ENCODE data around the gene PPARA. TPM values are rescaled to one million over a fixed set of nuclear protein-coding genes. Genes with fewer than 3 reads are reported as not detected.

Gene PPARA
- total and polyA plus RNA-seq, 2 donors (not counting 1 experiment from before 2014, with no cell fraction given), result 4.1 to 29.8 TPM

- ChIA-PET POLR2A (interaction anchor here (0.8 kb wide), 1 partner anchor 20 kb away, joined by 3 read pairs; no protein-coding TSS in a partner anchor), CTCF (interaction anchor here (2.1 kb wide), 2 partner anchors 13 to 123 kb away, joined by 7 read pairs; no protein-coding TSS in a partner anchor)
- WGBS (ENCODE audit: insufficient coverage), result 35% methylated on average over 19 of the region's 26 CpGs
- TF ChIP-seq CTCF (IDR thresholded peaks at IDR 0.05) (no peak), EZH2 (IDR thresholded peaks at IDR 0.05; ENCODE audit: borderline replicate concordance, insufficient read depth, low read depth, low read length, poor library complexity, severe bottlenecking) (no peak)
- peaks cover 0 to 6% (median 0%) of the 10 kb centered on the region in 3 donors for H3K9me3 ChIP-seq (ENCODE audit: control extremely low read depth in 1 of 3, control insufficient read depth in 2 of 3, insufficient read depth in 1 of 3, low read length in 2 of 3)
- H3K36me3 ChIP-seq (replicated peaks in 1 of 2; ENCODE audit: control extremely low read depth in 1 of 2, control insufficient read depth in 1 of 2, extremely low read depth in 1 of 2, insufficient read depth in 2 of 2, low read length in 1 of 2), result no peaks in the 10 kb centered on the region
- H3K4me3 ChIP-seq (ENCODE audit: control extremely low read depth in 1 of 5, extremely low read depth in 1 of 5, insufficient read depth in 1 of 5, low read depth in 2 of 5, low read length in 4 of 5), result peak overlapping the region in 4 of 5 experiments; percentile 48 to 64 (median 58)
- peaks cover 26% of the 10 kb centered on the region for H3K4me1 Mint-ChIP-seq
- H3K4me3 Mint-ChIP-seq, result peak overlapping the region; percentile 90
- H3K4me1 ChIP-seq (ENCODE audit: control insufficient read depth in 2 of 2, insufficient read depth in 2 of 2, low read length in 2 of 2), result peaks cover 19 to 27% of the 10 kb centered on the region in 2 donors
- peak overlapping the region; percentile 61 to 77 for H3K27ac ChIP-seq (ENCODE audit: low read length in 2 of 2)
- H3K27ac Mint-ChIP-seq, result peak overlapping the region; percentile 93
- ATAC-seq (ENCODE audit: low read depth), result peak; percentile 85
- intact Hi-C loops (cut with micrococcal nuclease), result no loop called here
- H3K27me3 Mint-ChIP-seq, result no peaks in the 10 kb centered on the region
- H3K27me3 ChIP-seq (replicated peaks in 1 of 4; ENCODE audit: control extremely low read depth in 1 of 4, control insufficient read depth in 3 of 4, insufficient read depth in 4 of 4, low read length in 3 of 4), result no peaks in the 10 kb centered on the region
- DNase-seq, result peak; percentile 77
- H3K4me2 ChIP-seq (replicated peaks; ENCODE audit: low read depth, low read length, poor library complexity, severe bottlenecking), result peak overlapping the region; percentile 93
- H2AFZ ChIP-seq (ENCODE audit: insufficient read depth, low read depth, low read length, poor library complexity, severe bottlenecking), result peak overlapping the region; percentile 88
- H4K20me1 ChIP-seq (ENCODE audit: control insufficient read depth, insufficient read depth, low read length, poor library complexity, severe bottlenecking), result no peaks in the 10 kb centered on the region
- H3K9me3 Mint-ChIP-seq (ENCODE audit: insufficient read depth), result no peaks in the 10 kb centered on the region
- H3K9ac ChIP-seq (ENCODE audit: low read length), result peak overlapping the region; percentile 76
- H3K79me2 ChIP-seq (ENCODE audit: control insufficient read depth, insufficient read depth, low read length), result peaks cover 8% of the 10 kb centered on the region
Measured at GRCh38 chr22:46129390-46130041, 20.8 kb upstream of the PPARA start.

DNA sequence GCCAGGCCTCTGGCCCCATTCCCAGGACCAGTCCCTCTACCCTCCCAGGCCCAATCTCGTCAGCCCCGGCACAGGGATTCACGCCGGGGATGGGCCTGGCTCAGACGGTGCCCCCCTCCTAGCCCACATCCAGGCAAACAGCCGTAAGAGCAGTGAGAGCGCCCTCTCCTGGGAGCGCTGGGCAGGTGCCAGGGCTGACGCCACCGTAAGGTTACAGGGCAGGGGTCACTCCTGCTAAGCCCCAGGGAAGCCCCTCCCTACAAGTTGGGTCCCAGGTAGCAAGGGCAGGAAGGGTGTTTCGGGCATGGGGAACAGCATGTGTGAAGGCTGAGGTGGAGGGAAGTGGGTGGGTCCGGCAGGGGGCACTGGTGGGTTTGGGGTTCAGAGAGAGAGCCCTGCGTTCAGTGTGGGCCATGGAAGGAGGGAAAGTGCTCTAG lies 19.2 kb upstream of the PPARA start:
- Mint-ChIP-seq H3K9me3 (ENCODE audit: insufficient read depth) (no peaks in the 10 kb centered on the region), H3K4me1 (peaks cover 26% of the 10 kb centered on the region), H3K4me3 (peak overlapping the region; percentile 19), H3K27me3 (no peaks in the 10 kb centered on the region), H3K27ac (peak overlapping the region; percentile 61)
- POLR2A ChIA-PET, result no interaction called here
- no peak overlapping the region for H3K9ac ChIP-seq (ENCODE audit: low read length)
- peaks cover 0 to 6% (median 0%) of the 10 kb centered on the region in 3 donors for H3K9me3 ChIP-seq (ENCODE audit: control extremely low read depth in 1 of 3, control insufficient read depth in 2 of 3, insufficient read depth in 1 of 3, low read length in 2 of 3)
- TF ChIP-seq EZH2 (IDR thresholded peaks at IDR 0.05; ENCODE audit: borderline replicate concordance, insufficient read depth, low read depth, low read length, poor library complexity, severe bottlenecking), result no peak
- TF ChIP-seq CTCF (IDR thresholded peaks at IDR 0.05), result no peak
- intact Hi-C loops (cut with micrococcal nuclease), result no loop called here
- H3K4me3 ChIP-seq (ENCODE audit: control extremely low read depth in 1 of 5, extremely low read depth in 1 of 5, insufficient read depth in 1 of 5, low read depth in 2 of 5, low read length in 4 of 5), result no peak overlapping the region
- peaks cover 8% of the 10 kb centered on the region for H3K79me2 ChIP-seq (ENCODE audit: control insufficient read depth, insufficient read depth, low read length)
- DNase-seq (no peak), ATAC-seq (ENCODE audit: low read depth) (no peak)
- H3K27me3 ChIP-seq (replicated peaks in 1 of 4; ENCODE audit: control extremely low read depth in 1 of 4, control insufficient read depth in 3 of 4, insufficient read depth in 4 of 4, low read length in 3 of 4), result no peaks in the 10 kb centered on the region
- peaks cover 19 to 27% of the 10 kb centered on the region in 2 donors for H3K4me1 ChIP-seq (ENCODE audit: control insufficient read depth in 2 of 2, insufficient read depth in 2 of 2, low read length in 2 of 2)
- WGBS (ENCODE audit: insufficient coverage), result 91% methylated on average over 12 of the region's 13 CpGs
- H2AFZ ChIP-seq (ENCODE audit: insufficient read depth, low read depth, low read length, poor library complexity, severe bottlenecking), result no peak overlapping the region
- no peaks in the 10 kb centered on the region for H3K36me3 ChIP-seq (replicated peaks in 1 of 2; ENCODE audit: control extremely low read depth in 1 of 2, control insufficient read depth in 1 of 2, extremely low read depth in 1 of 2, insufficient read depth in 2 of 2, low read length in 1 of 2)
- no peak overlapping the region for H3K27ac ChIP-seq (ENCODE audit: low read length in 2 of 2)
- no peaks in the 10 kb centered on the region for H4K20me1 ChIP-seq (ENCODE audit: control insufficient read depth, insufficient read depth, low read length, poor library complexity, severe bottlenecking)
- CTCF ChIA-PET, result no interaction called here
- H3K4me2 ChIP-seq (replicated peaks; ENCODE audit: low read depth, low read length, poor library complexity, severe bottlenecking), result peak overlapping the region; percentile 93

Measured in B cell (primary cell).